HG03196 (cell line): Measurements from ENCODE around the gene KANK3.
"Not testable (repeated sequence)": the region's sequence is repeated elsewhere in the genome, so short reads cannot be mapped to it uniquely, and the experiment has no call there.

Source experiments
- ATAC-seq: cut with Tn5 transposase; IDR thresholded peaks from one replicate; pipeline ENCODE4 v1.9.1; 2021; ENCODE audit not compliant: unreplicated experiment

The KANK3 gene

GRCh38 chr19:8371011-8371804 is 28.1 kb upstream of the KANK3 start:
- no peak for ATAC-seq

GRCh38 chr19:8370176-8371010 is 27.3 kb upstream of the KANK3 start:
- ATAC-seq = no peak

GRCh38 chr19:8367327-8368001 is 24.4 kb upstream of the KANK3 start:
- ATAC-seq = no peak

GRCh38 chr19:8366961-8367326 is 23.9 kb upstream of the KANK3 start:
- ATAC-seq = no peak

- no peak for ATAC-seq
Observed at GRCh38 chr19:8366121-8366581, 23.1 kb upstream of the KANK3 start.

GRCh38 chr19:8363803-8364771 is 21.0 kb upstream of the KANK3 start, which contains the start of gene ANGPTL4:
Gene ANGPTL4, plus strand, starts transcription at chr19:8364155. Its CDS starts 167 bp downstream, at chr19:8364322.
- no peak for ATAC-seq

GRCh38 chr19:8361921-8362793 is 19.1 kb upstream of the KANK3 start:
- no peak for ATAC-seq

- ATAC-seq = no peak
Observed at GRCh38 chr19:8360196-8360595, 17.1 kb upstream of the KANK3 start.

- no peak for ATAC-seq
Observed at GRCh38 chr19:8358948-8359347, 15.9 kb upstream of the KANK3 start.

GRCh38 chr19:8357007-8357521 is 14.0 kb upstream of the KANK3 start:
- ATAC-seq = no peak

- no peak for ATAC-seq
Observed at GRCh38 chr19:8355631-8356402, 12.8 kb upstream of the KANK3 start.

- ATAC-seq = not testable (repeated sequence)
Observed at GRCh38 chr19:8352845-8353244, 9.8 kb upstream of the KANK3 start.

- no peak for ATAC-seq
Observed at GRCh38 chr19:8352134-8352827, 9.2 kb upstream of the KANK3 start.

- not testable (repeated sequence) for ATAC-seq
Observed at GRCh38 chr19:8349629-8350372, 6.7 kb upstream of the KANK3 start.

- ATAC-seq = no peak
Observed at GRCh38 chr19:8343483-8343844, 402 bp upstream of the KANK3 start.

GRCh38 chr19:8342316-8342683 is 762 bp downstream of the KANK3 start:
- no peak for ATAC-seq

GRCh38 chr19:8341504-8341903 is 1.6 kb downstream of the KANK3 start:
- ATAC-seq = not testable (repeated sequence)
